ENCODE data around the gene TIFAB.

TIFAB gene

DNA sequence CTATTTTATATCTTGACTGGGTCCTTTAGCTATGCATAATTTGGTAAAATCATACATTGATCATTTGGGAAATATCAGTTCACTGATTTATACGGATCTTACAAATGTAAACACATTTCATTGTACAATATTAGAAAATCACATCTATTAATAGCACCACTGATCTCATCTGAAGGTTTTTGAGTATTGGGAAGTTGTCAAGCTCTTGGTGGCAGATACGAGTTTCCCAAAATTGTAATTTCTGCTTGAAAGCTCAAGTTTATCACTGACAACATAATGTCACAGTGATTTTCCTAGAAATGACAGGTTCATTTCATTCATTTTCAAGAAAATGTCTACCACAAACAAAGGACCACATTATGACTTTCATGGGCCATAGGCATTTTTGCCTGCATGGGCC, 50.1 kb downstream of the TIFAB start:
- no peak for TF ChIP-seq POLR2AphosphoS5 (IDR thresholded peaks at IDR 0.05; ENCODE audit: low read depth, low read length)
- TF ChIP-seq, protein P1, sequence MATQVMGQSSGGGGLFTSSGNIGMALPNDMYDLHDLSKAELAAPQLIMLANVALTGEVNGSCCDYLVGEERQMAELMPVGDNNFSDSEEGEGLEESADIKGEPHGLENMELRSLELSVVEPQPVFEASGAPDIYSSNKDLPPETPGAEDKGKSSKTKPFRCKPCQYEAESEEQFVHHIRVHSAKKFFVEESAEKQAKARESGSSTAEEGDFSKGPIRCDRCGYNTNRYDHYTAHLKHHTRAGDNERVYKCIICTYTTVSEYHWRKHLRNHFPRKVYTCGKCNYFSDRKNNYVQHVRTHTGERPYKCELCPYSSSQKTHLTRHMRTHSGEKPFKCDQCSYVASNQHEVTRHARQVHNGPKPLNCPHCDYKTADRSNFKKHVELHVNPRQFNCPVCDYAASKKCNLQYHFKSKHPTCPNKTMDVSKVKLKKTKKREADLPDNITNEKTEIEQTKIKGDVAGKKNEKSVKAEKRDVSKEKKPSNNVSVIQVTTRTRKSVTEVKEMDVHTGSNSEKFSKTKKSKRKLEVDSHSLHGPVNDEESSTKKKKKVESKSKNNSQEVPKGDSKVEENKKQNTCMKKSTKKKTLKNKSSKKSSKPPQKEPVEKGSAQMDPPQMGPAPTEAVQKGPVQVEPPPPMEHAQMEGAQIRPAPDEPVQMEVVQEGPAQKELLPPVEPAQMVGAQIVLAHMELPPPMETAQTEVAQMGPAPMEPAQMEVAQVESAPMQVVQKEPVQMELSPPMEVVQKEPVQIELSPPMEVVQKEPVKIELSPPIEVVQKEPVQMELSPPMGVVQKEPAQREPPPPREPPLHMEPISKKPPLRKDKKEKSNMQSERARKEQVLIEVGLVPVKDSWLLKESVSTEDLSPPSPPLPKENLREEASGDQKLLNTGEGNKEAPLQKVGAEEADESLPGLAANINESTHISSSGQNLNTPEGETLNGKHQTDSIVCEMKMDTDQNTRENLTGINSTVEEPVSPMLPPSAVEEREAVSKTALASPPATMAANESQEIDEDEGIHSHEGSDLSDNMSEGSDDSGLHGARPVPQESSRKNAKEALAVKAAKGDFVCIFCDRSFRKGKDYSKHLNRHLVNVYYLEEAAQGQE (IDR thresholded peaks at IDR 0.05; ENCODE audit: insufficient read depth in 1 of 2, low read depth in 2 of 2, low read length in 2 of 2): no peak
- TF ChIP-seq FOXP2 (optimal IDR thresholded peaks at IDR 0.05; ENCODE audit: borderline replicate concordance, extremely low read depth, extremely low read length, insufficient read depth): no peak
- TF ChIP-seq SIN3A (IDR thresholded peaks at IDR 0.05; ENCODE audit: borderline replicate concordance, insufficient read depth, low read length): no peak
- no peak for TF ChIP-seq TAF1 (IDR thresholded peaks at IDR 0.05; ENCODE audit: borderline replicate concordance, insufficient read depth, low read length)

DNA sequence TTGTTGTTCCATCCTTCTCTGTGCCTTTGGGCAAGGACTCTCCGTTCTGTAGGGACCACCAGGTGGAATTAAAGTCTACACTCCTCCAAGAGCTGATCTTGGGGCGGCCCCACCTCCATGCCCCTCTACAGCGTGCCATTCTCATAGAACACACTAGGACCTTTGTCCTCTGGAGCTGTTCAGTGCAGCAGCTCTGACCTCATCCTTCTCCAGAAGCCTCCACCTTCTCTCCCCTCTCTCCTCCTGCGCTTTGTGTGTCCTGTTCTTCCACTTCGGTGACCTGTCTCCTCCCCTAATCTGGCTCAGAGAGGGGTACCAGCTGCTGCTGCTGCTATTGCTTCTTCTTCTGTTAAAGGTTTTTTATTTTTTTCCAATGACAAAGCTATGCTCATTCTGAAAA, 51.3 kb downstream of the TIFAB start:
- TF ChIP-seq SIN3A (IDR thresholded peaks at IDR 0.05; ENCODE audit: borderline replicate concordance, insufficient read depth, low read length): no peak
- TF ChIP-seq FOXP2 (optimal IDR thresholded peaks at IDR 0.05; ENCODE audit: borderline replicate concordance, extremely low read depth, extremely low read length, insufficient read depth): no peak
- no peak for TF ChIP-seq POLR2AphosphoS5 (IDR thresholded peaks at IDR 0.05; ENCODE audit: low read depth, low read length)
- no peak for TF ChIP-seq TAF1 (IDR thresholded peaks at IDR 0.05; ENCODE audit: borderline replicate concordance, insufficient read depth, low read length)
- TF ChIP-seq, protein P1 (IDR thresholded peaks at IDR 0.05; ENCODE audit: insufficient read depth in 1 of 2, low read depth in 2 of 2, low read length in 2 of 2): no peak

DNA sequence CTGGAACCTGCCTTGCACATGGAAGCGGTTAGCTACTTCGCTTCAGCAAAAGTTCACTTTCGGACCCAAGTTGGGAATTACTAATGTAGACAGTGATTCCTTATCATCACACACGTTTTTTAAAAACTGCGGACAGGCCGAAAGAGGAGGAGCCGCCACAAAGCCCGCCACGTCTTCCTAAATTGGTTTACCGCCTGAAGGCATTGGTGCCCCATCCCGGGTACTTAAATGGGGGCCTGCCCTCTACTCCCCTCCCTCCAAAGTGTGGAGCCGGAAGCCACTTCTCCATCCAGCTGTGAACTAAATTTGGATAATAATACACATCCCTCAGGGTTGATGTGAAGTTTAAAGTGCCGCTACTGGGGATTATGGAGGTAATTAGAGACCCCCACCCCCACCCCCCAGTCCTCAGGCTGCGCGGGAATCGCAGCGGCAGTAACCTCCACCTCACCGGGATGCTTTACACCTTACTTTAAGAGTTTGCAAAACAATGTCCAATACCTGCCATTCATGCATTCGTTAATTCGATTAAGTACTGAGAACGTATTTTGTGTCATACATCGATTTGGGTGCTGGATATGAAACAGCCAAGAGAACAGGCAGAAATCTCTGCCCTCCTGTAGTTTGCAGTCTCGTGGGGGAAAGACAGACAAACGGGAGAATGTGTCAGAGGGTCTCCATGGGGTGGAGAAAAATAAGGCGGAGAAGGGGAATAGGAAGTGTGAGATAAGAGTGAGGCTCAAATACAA, 52.2 kb downstream of the TIFAB start:
- TF ChIP-seq TAF1 (IDR thresholded peaks at IDR 0.05; ENCODE audit: borderline replicate concordance, insufficient read depth, low read length) (no peak), POLR2AphosphoS5 (IDR thresholded peaks at IDR 0.05; ENCODE audit: low read depth, low read length) (no peak), SIN3A (IDR thresholded peaks at IDR 0.05; ENCODE audit: borderline replicate concordance, insufficient read depth, low read length) (no peak), FOXP2 (optimal IDR thresholded peaks at IDR 0.05; ENCODE audit: borderline replicate concordance, extremely low read depth, extremely low read length, insufficient read depth) (no peak)
- TF ChIP-seq, protein P1 (IDR thresholded peaks at IDR 0.05; ENCODE audit: insufficient read depth in 1 of 2, low read depth in 2 of 2, low read length in 2 of 2): no peak

GRCh38 chr5:135398855-135399793, 53.0 kb downstream of the TIFAB start, which contains the start of gene MACROH2A1:
Gene MACROH2A1, minus strand, starts transcription at chr5:135399231. Its CDS starts 10,138 bp downstream, at chr5:135389093.
- TF ChIP-seq, protein P1 (IDR thresholded peaks at IDR 0.05; ENCODE audit: insufficient read depth in 1 of 2, low read depth in 2 of 2, low read length in 2 of 2): 0 out of 4 replicates have a peak, but pooled peaks of 1 of the 2 experiments have one; percentile 21
- TF ChIP-seq POLR2AphosphoS5 (IDR thresholded peaks at IDR 0.05; ENCODE audit: low read depth, low read length): peak; percentile 74
- peak; percentile 67 for TF ChIP-seq FOXP2 (optimal IDR thresholded peaks at IDR 0.05; ENCODE audit: borderline replicate concordance, extremely low read depth, extremely low read length, insufficient read depth)
- TF ChIP-seq TAF1 (IDR thresholded peaks at IDR 0.05; ENCODE audit: borderline replicate concordance, insufficient read depth, low read length): peak; percentile 83; the same call in 1 of the 2 replicates
- TF ChIP-seq SIN3A (IDR thresholded peaks at IDR 0.05; ENCODE audit: borderline replicate concordance, insufficient read depth, low read length): no peak

All from PFSK-1 (cell line).